K562 (cell line): ENCODE measurements around the gene LRRC47. TPM values are rescaled to one million over a fixed set of nuclear protein-coding genes. Genes with fewer than 3 reads are reported as not detected.

Source experiments
- ATAC-seq: fragments of 200-7000 bp; cut with Tn5 transposase; 3 replicates; pipeline ENCODE4 v1.9.1; 2020; ENCODE audit warnings: moderate library complexity
- BruUV-seq: library from RNA; stranded (reverse); fragments of 400-500 nt; replicated peaks from 2 replicates; lab custom pipeline; 2021; lab: Mats Ljungman, UMichigan
- CTCF ChIA-PET: fragments of 300-600 bp; formaldehyde crosslinking; extraction: SDS; loops from one replicate; lab custom pipeline; 2021; ENCODE audit warnings: low intra/inter-chr PET ratio; lab: Yijun Ruan, JAX
- POLR2A ChIA-PET: fragments of 300-600, 350-650 bp; sonication (Branson Sonifier 250); formaldehyde crosslinking; extraction: SDS; loops from one replicate; lab custom pipeline; 2021; ENCODE audit warnings: antibody characterized with exemption, inconsistent platforms; lab: Yijun Ruan, JAX
- DNase-seq, 4 experiments: peaks; one replicate each; pipeline versions ENCODE4 v3.0.0 to v3.0.0-alpha.2; 2011 to 2018; ENCODE audit warnings: low spot score in 3 of 4, mixed read lengths in 3 of 4; ENCODE audit errors: extremely low read depth in 1 of 4
- FAIRE-seq: peaks from 2 replicates; lab custom pipeline; 2011; peaks lifted over from hg19 to GRCh38; lab: Jason Lieb, UNC
- H2AFZ ChIP-seq: 2 replicates; pipeline ENCODE4 v1.6.0; 2011; ENCODE audit warnings: low read depth, low read length, control low read depth, inconsistent platforms
- H3K27ac ChIP-seq: fragments of 200-600 bp; 3 replicates; pipeline ENCODE4 v1.8.0; 2011; ENCODE audit warnings: low read depth, mild to moderate bottlenecking, control low read depth, inconsistent platforms, low read length, moderate library complexity, mixed read lengths; ENCODE audit errors: extremely low read depth
- H3K27me3 ChIP-seq, 2 experiments: fragments of 300-600 bp in 1 of 2; 2 replicates in 1 of 2; 3 replicates in 1 of 2; pipeline versions ENCODE4 v1.6.0 to v1.8.0; 2011; ENCODE audit warnings: inconsistent platforms in 2 of 2, low read length in 2 of 2, mild to moderate bottlenecking in 1 of 2, mixed read lengths in 1 of 2, moderate library complexity in 1 of 2; ENCODE audit not compliant: control insufficient read depth in 2 of 2, insufficient read depth in 2 of 2
- H3K36me3 ChIP-seq: fragments of 300-600 bp; 3 replicates; pipeline ENCODE4 v1.8.0; 2011; ENCODE audit warnings: mild to moderate bottlenecking, low read length, inconsistent platforms; ENCODE audit not compliant: control insufficient read depth, insufficient read depth
- H3K4me1 ChIP-seq, 2 experiments: fragments of 200-600 bp in 1 of 2; replicated peaks in 1 of 2; 2 replicates in 1 of 2; 3 replicates in 1 of 2; pipeline versions ENCODE4 v1.5.1 to v1.8.0; 2011; ENCODE audit warnings: inconsistent platforms in 2 of 2, low read length in 2 of 2, mild to moderate bottlenecking in 1 of 2, mixed read lengths in 1 of 2, moderate library complexity in 1 of 2; ENCODE audit not compliant: control insufficient read depth in 2 of 2, insufficient read depth in 2 of 2
- H3K4me2 ChIP-seq: 2 replicates; pipeline ENCODE4 v1.6.1; 2011; ENCODE audit warnings: low read length, control low read depth, inconsistent platforms, mixed read lengths; ENCODE audit not compliant: insufficient read depth
- H3K4me3 ChIP-seq: fragments of 200-600 bp; sonication (generic), shearing (Covaris generic); 2 replicates; pipeline ENCODE4 v1.5.1; 2016; ENCODE audit warnings: control low read depth, inconsistent platforms
- H3K79me2 ChIP-seq: fragments of 200-600 bp; 3 replicates; pipeline ENCODE4 v1.8.0; 2011; ENCODE audit warnings: low read length, inconsistent platforms; ENCODE audit not compliant: control insufficient read depth, insufficient read depth
- H3K9ac ChIP-seq, 2 experiments: 2 replicates each; pipeline versions ENCODE4 v1.6.0 to v1.6.1; 2011; ENCODE audit warnings: low read depth in 2 of 2, low read length in 2 of 2, control low read depth in 1 of 2, inconsistent platforms in 1 of 2, mild to moderate bottlenecking in 1 of 2, mixed read lengths in 1 of 2; ENCODE audit not compliant: insufficient read depth in 1 of 2
- H3K9me1 ChIP-seq: one replicate; pipeline ENCODE4 v1.6.0; 2011; ENCODE audit warnings: inconsistent platforms, mild to moderate bottlenecking, low read length, moderate library complexity; ENCODE audit not compliant: control insufficient read depth, insufficient read depth
- H3K9me3 ChIP-seq: replicated peaks from 2 replicates; pipeline ENCODE4 v1.5.1; 2011; ENCODE audit warnings: low read depth, low read length, inconsistent platforms; ENCODE audit not compliant: control insufficient read depth, insufficient read depth
- H4K20me1 ChIP-seq: replicated peaks from 2 replicates; pipeline ENCODE4 v1.6.1; 2011; ENCODE audit warnings: low read length, inconsistent platforms, mixed read lengths; ENCODE audit not compliant: control insufficient read depth, insufficient read depth
- COPS2 ChIP-seq: fragments of 450-650 bp; conservative IDR thresholded peaks from 2 replicates; pipeline ENCODE4 v1.6.1; 2016; ENCODE audit warnings: mild to moderate bottlenecking, moderate library complexity
- HOXB6 ChIP-seq: fragments of 250-450 bp; sonication (Bioruptor Pico); IDR thresholded peaks from 2 replicates; pipeline ENCODE4 v1.5.1; 2022; ENCODE audit warnings: mild to moderate bottlenecking, borderline replicate concordance
- MAFG ChIP-seq: fragments of 450-650 bp; conservative IDR thresholded peaks from 2 replicates; pipeline ENCODE4 v1.6.1; 2016; ENCODE audit warnings: missing genetic modification characterization, missing compliant biosample characterization
- SNRNP70 ChIP-seq: fragments of 200-400 bp; formaldehyde crosslinking; optimal IDR thresholded peaks from 2 replicates; pipeline ENCODE3; 2017; ENCODE audit warnings: low read depth, low read length
- WGBS: fragments of 100-300 bp; shearing (Covaris generic); methylation state at CpG from one replicate; pipeline ENCODE4 v1.1.6; 2016; ENCODE audit warnings: low coverage, mixed read lengths; ENCODE audit not compliant: insufficient coverage; ENCODE audit errors: missing lambda C conversion rate; 5-methylcytosine and 5-hydroxymethylcytosine counted together
- in situ Hi-C: fragments of 300-500 bp; cut with MboI; formaldehyde crosslinking; loops from 4 replicates; pipeline ENCODE4 v1.15.0; 2018; ENCODE audit warnings: inconsistent platforms, mixed read lengths
- intact Hi-C: fragments of 100-400 bp; cut with micrococcal nuclease; formaldehyde crosslinking; loops from 2 replicates; pipeline ENCODE4 v1.14.2; 2022
- polyA plus RNA-seq, 8 experiments: library from polyadenylated mRNA; depleted of rRNA in 4 of 8; stranded (reverse) in 5 of 8; unstranded in 3 of 8; fragments of >200 nt; fragmentation: Nextera tagmentation in 2 of 8; fragmentation: Illumina TruSeq in 1 of 8; extraction: Ambion mirVana in 2 of 8; extraction: Trizol in 1 of 8; gene quantifications; 2 replicates each; pipeline versions ENCODE4 v1.2.1 to v1.2.3, GENCODE V29; 2011 to 2014; ENCODE audit warnings: inconsistent platforms in 1 of 8, missing spikeins in 1 of 8
- total RNA-seq, 7 experiments: library from RNA; depleted of rRNA in 6 of 7; stranded (reverse); fragments of >200 nt in 6 of 7; fragmentation: Illumina TruSeq in 2 of 7; extraction: Trizol in 2 of 7; gene quantifications; 2 replicates each; pipeline versions ENCODE4 v1.2.1 to v1.2.3, GENCODE V29; 2011 to 2021; ENCODE audit warnings: low replicate concordance in 1 of 7
- TF ChIP-seq, protein P1 (sequence below), 2 experiments: fragments of 450-650 bp; IDR thresholded peaks; 2 replicates each; pipeline ENCODE4 v1.6.1; 2016; ENCODE audit warnings: mild to moderate bottlenecking in 2 of 2, borderline replicate concordance in 1 of 2, low read depth in 1 of 2, moderate library complexity in 1 of 2

The LRRC47 gene
- total and polyA plus RNA-seq, 9 of the 15 experiments (the other 6 are each of a cell fraction or from before 2014, with no cell fraction given) = 4.6 to 68.0 (median 35.9) TPM

GRCh38 chr1:3817821-3818597 lies 21.7 kb upstream of the LRRC47 start:
- BruUV-seq = no TSS peak
- H3K9me1 ChIP-seq = peaks cover 7% of the 10 kb centered on the region
- CTCF ChIA-PET = no interaction called here
- H3K9ac ChIP-seq = peak overlapping the region in 1 of 2 experiments; percentile 22; a peak in 2 of 4 replicates
- H4K20me1 ChIP-seq = no peaks in the 10 kb centered on the region
- peaks cover 38% of the 10 kb centered on the region; the same call in 2 of the 3 replicates for H3K36me3 ChIP-seq
- FAIRE-seq (no peak), DNase-seq (no peak), ATAC-seq (no peak)
- POLR2A ChIA-PET = interaction anchor here (0.6 to 0.7 kb wide), 2 partner anchors 12 to 20 kb away, joined by 3 to 4 read pairs; no protein-coding TSS in a partner anchor
- in situ Hi-C loops = no loop called here
- no peak overlapping the region for H3K4me3 ChIP-seq
- 83% methylated on average over 28 of the region's 28 CpGs for WGBS
- H3K4me1 ChIP-seq = peaks cover 7 to 33% of the 10 kb centered on the region in 2 experiments; a peak in 4 of 5 replicates
- H3K79me2 ChIP-seq = no peaks in the 10 kb centered on the region
- H3K27ac ChIP-seq = no peak overlapping the region
- H2AFZ ChIP-seq = no peak overlapping the region
- H3K9me3 ChIP-seq = no peaks in the 10 kb centered on the region
- no peaks in the 10 kb centered on the region for H3K27me3 ChIP-seq
- no peak overlapping the region for H3K4me2 ChIP-seq
- TF ChIP-seq HOXB6 (CRISPR knock-in tag) = no peak
- TF ChIP-seq SNRNP70 = no peak
- TF ChIP-seq, protein P1, sequence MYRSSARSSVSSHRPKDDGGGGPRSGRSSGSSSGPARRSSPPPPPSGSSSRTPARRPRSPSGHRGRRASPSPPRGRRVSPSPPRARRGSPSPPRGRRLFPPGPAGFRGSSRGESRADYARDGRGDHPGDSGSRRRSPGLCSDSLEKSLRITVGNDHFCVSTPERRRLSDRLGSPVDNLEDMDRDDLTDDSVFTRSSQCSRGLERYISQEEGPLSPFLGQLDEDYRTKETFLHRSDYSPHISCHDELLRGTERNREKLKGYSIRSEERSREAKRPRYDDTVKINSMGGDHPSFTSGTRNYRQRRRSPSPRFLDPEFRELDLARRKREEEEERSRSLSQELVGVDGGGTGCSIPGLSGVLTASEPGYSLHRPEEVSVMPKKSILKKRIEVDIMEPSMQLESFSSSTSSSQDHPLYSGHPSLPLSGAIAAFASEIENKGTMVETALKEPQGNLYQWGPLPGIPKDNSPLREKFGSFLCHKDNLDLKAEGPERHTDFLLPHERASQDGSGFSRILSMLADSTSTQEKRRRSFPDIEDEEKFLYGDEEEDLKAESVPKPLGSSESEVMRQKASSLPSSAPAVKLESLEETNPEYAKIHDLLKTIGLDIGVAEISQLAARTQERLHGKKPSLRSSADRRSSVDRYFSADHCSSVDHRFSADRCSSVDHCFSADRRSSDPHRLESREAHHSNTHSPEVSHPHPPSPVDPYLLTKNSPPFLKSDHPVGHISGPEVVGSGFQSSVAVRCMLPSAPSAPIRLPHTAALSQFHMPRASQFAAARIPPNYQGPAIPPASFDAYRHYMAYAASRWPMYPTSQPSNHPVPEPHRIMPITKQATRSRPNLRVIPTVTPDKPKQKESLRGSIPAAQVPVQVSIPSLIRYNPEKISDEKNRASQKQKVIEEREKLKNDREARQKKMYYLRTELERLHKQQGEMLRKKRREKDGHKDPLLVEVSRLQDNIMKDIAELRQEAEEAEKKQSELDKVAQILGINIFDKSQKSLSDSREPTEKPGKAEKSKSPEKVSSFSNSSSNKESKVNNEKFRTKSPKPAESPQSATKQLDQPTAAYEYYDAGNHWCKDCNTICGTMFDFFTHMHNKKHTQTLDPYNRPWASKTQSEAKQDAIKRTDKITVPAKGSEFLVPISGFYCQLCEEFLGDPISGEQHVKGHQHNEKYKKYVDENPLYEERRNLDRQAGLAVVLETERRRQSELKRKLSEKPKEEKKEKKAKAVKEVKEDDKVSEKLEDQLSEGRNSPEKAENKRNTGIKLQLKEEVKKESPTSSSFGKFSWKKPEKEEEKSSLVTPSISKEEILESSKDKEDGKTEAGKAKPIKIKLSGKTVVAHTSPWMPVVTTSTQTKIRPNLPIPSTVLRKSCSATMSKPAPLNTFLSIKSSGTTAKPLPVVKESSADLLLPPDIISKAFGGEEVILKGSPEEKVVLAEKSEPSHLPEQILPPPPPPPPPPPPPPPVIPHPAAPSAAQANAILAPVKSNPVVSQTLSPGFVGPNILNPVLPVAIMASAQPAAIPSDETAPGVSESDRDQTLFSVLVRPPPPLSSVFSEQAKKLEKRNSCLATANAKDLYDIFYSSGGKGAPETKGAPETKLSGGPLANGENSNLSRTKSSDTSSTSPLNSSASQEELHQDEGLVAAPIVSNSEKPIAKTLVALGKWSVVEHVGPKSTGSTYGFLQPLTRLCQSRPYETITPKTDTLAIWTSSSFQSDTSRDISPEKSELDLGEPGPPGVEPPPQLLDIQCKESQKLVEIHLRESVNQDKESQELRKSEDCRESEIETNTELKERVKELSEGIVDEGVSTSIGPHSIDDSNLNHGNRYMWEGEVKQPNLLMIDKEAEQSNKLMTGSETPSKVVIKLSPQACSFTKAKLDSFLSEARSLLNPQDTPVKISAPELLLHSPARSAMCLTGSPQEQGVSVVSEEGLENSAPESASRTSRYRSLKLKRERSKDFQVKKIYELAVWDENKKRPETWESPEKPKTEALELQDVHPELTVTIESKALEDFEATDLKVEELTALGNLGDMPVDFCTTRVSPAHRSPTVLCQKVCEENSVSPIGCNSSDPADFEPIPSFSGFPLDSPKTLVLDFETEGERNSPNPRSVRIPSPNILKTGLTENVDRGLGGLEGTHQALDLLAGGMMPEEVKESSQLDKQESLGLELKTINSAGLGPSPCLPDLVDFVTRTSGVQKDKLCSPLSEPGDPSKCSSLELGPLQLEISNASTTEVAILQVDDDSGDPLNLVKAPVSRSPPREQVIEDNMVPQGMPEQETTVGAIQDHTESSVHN (IDR thresholded peaks at IDR 0.05; ENCODE audit: borderline replicate concordance in 1 of 2, low read depth in 1 of 2) = no peak
- TF ChIP-seq COPS2 = no peak
- TF ChIP-seq MAFG (tag) = no peak
- intact Hi-C loops = no loop called here
